Measurements from ENCODE around the gene LCE1F.

Gene LCE1F

GRCh38 chr1:152745765-152746444 lies 29.0 kb upstream of the LCE1F start:
- Histone ChIP-seq H3K27me3 (ENCODE audit: insufficient read depth, poor library complexity, severe bottlenecking) (no peaks in the 10 kb centered on the region), H3K27ac (ENCODE audit: poor library complexity, severe bottlenecking) (peak overlapping the region; percentile 67), H3K9me3 (ENCODE audit: severe bottlenecking) (no peaks in the 10 kb centered on the region), H3K4me3 (ENCODE audit: severe bottlenecking) (no peak overlapping the region), H3K36me3 (ENCODE audit: low read depth) (no peaks in the 10 kb centered on the region), H3K4me1 (ENCODE audit: insufficient read depth, poor library complexity, severe bottlenecking) (peaks cover 40% of the 10 kb centered on the region)
- ATAC-seq (ENCODE audit: low read depth) (no peak), DNase-seq (ENCODE audit: low spot score) (no peak)
- TF ChIP-seq CTCF (IDR thresholded peaks at IDR 0.05; ENCODE audit: poor library complexity, severe bottlenecking), result no peak

DNA sequence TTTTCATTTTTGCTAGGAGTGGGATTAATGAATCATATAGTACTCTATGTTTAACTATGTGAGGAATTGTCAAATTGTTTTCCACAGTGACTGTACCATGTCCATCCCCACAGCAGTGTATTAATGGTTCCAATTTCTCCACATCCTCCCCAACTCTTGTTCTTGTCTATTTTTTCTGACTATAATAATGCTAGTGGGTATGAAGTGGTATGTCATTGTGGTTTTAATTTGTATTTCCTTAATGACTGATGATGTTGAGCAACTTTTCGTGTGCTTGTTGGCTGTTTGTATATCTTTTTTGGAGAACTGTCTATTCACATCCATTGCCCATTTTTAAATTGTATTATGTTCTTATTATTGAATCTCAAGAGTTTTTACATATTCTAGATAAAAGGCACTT lies 27.1 kb upstream of the LCE1F start:
- Histone ChIP-seq H3K4me3 (ENCODE audit: severe bottlenecking) (no peak overlapping the region), H3K36me3 (ENCODE audit: low read depth) (no peaks in the 10 kb centered on the region), H3K9me3 (ENCODE audit: severe bottlenecking) (no peaks in the 10 kb centered on the region), H3K27ac (ENCODE audit: poor library complexity, severe bottlenecking) (no peak overlapping the region), H3K27me3 (ENCODE audit: insufficient read depth, poor library complexity, severe bottlenecking) (no peaks in the 10 kb centered on the region), H3K4me1 (ENCODE audit: insufficient read depth, poor library complexity, severe bottlenecking) (peaks cover 38% of the 10 kb centered on the region)
- DNase-seq (ENCODE audit: low spot score) (no peak), ATAC-seq (ENCODE audit: low read depth) (no peak)
- no peak for TF ChIP-seq CTCF (IDR thresholded peaks at IDR 0.05; ENCODE audit: poor library complexity, severe bottlenecking)

DNA sequence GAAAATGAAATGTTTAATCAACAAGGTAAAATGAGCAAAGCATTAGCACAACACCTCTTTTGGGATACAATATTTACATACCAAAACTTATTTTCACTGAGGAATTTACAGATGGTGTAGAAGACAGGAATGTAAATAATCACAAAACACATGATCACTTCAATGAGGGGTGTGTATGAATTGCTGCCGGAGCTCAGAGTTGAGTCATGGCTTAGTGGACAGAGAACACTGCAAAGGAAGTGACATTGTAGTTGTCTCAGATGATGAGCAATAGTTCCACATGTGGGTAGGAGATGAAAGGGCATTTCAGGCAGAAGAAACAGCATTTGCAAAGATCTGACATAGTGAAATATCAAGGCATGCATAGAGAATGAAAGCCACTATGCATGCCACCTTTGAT lies 22.7 kb upstream of the LCE1F start:
- peak; percentile 96 for ATAC-seq (ENCODE audit: low read depth)
- H3K27me3 ChIP-seq (ENCODE audit: insufficient read depth, poor library complexity, severe bottlenecking), result no peaks in the 10 kb centered on the region
- no peaks in the 10 kb centered on the region for H3K9me3 ChIP-seq (ENCODE audit: severe bottlenecking)

DNA sequence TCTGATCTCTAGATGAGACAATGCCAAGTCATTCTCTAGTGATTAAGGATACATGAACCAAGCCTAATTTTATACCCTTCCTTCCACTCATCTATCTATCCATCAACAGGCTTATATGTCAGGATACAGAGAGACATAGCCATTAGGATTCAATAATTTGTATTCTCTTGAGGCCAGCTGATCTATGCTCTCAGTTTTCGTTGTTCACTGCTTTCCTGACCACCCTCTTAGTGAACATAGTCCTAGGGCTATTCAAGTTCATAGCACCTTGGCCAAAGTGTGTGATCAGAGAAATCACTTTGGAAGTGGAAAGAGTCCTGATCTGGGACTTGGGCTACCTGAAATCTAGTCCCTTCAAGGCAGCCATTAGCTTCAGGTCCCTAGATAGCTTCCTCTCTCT lies 21.4 kb upstream of the LCE1F start:
- no peak for TF ChIP-seq CTCF (IDR thresholded peaks at IDR 0.05; ENCODE audit: poor library complexity, severe bottlenecking)
- Histone ChIP-seq H3K27me3 (ENCODE audit: insufficient read depth, poor library complexity, severe bottlenecking) (no peaks in the 10 kb centered on the region), H3K9me3 (ENCODE audit: severe bottlenecking) (no peaks in the 10 kb centered on the region), H3K4me3 (ENCODE audit: severe bottlenecking) (no peak overlapping the region), H3K27ac (ENCODE audit: poor library complexity, severe bottlenecking) (no peak overlapping the region), H3K36me3 (ENCODE audit: low read depth) (no peaks in the 10 kb centered on the region), H3K4me1 (ENCODE audit: insufficient read depth, poor library complexity, severe bottlenecking) (peaks cover 16% of the 10 kb centered on the region)
- DNase-seq (ENCODE audit: low spot score), result no peak
- ATAC-seq (ENCODE audit: low read depth), result no peak

More for the DNA sequence above, 22.7 kb upstream of the LCE1F start:
- no peaks in the 10 kb centered on the region for H3K36me3 ChIP-seq (ENCODE audit: low read depth)
- peak overlapping the region; percentile 48 for H3K27ac ChIP-seq (ENCODE audit: poor library complexity, severe bottlenecking)
- peaks cover 10% of the 10 kb centered on the region for H3K4me1 ChIP-seq (ENCODE audit: insufficient read depth, poor library complexity, severe bottlenecking)
- TF ChIP-seq CTCF (IDR thresholded peaks at IDR 0.05; ENCODE audit: poor library complexity, severe bottlenecking), result no peak
- no peak overlapping the region for H3K4me3 ChIP-seq (ENCODE audit: severe bottlenecking)
- no peak for DNase-seq (ENCODE audit: low spot score)

- ATAC-seq (ENCODE audit: low read depth) (peak; percentile 74), DNase-seq (ENCODE audit: low spot score) (no peak)
- Histone ChIP-seq H3K9me3 (ENCODE audit: severe bottlenecking) (no peaks in the 10 kb centered on the region), H3K27me3 (ENCODE audit: insufficient read depth, poor library complexity, severe bottlenecking) (no peaks in the 10 kb centered on the region), H3K36me3 (ENCODE audit: low read depth) (no peaks in the 10 kb centered on the region), H3K4me3 (ENCODE audit: severe bottlenecking) (no peak overlapping the region), H3K4me1 (ENCODE audit: insufficient read depth, poor library complexity, severe bottlenecking) (peaks cover 29% of the 10 kb centered on the region), H3K27ac (ENCODE audit: poor library complexity, severe bottlenecking) (no peak overlapping the region)
- TF ChIP-seq CTCF (IDR thresholded peaks at IDR 0.05; ENCODE audit: poor library complexity, severe bottlenecking), result no peak
These were observed 18.1 kb upstream of the LCE1F start for GRCh38 chr1:152756872-152757271.

Measured in RWPE2 (cell line).